ENCODE measurements around the gene UTS2B.

The UTS2B gene

DNA sequence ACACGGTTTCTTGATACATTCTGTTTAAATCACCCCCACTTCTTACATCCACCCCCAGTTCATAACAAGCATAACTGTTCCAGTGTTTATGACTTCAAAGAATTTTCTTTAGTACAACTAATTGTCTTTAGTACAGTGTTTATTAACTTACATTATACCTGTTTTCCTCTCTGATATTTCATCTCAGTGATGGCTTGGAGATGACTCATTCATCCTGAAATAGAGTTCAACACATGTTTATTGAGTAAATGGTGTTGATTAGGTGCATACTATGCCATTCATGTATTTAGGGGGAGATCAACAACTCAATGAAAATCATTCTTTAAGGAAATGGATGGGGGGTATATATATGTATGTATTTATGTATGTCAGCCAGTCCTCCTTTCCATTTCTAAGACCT is 21.7 kb upstream of the UTS2B start:
- DNase-seq (ENCODE audit: low spot score), result no peak

DNA sequence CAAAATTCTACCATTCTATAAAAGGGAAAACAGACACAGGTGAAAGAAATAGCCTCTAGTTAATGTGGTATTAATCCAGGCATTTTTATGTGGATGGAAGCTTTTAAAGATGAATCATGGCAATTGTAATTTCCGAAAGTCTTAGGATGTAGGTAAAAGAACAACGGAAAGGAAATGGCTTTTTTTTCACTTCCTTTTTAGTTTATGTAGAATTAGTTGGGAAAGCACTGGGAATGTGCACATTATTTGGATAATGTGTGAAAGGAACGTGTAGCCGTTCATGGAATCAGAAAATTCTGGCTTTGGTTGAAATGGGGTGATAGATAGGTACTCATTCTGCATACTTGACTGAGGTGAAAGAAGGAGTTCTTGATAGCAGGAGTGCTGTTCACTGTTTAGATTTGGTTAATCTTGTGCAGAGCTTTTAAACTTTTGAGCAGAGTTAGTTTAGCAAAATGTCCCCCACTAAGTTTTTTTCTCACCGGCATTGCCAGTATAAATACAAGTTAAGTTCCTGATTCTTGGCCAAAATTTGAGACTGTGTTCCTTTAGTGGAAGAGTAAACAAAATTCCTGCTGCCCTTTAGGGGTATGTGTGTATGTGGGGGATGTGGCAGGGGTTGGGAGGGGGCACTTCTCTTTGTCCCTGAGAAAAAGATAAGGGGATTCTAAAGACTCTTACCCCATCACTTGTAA is 20.2 kb upstream of the UTS2B start:
- DNase-seq (ENCODE audit: low spot score), result no peak

DNA sequence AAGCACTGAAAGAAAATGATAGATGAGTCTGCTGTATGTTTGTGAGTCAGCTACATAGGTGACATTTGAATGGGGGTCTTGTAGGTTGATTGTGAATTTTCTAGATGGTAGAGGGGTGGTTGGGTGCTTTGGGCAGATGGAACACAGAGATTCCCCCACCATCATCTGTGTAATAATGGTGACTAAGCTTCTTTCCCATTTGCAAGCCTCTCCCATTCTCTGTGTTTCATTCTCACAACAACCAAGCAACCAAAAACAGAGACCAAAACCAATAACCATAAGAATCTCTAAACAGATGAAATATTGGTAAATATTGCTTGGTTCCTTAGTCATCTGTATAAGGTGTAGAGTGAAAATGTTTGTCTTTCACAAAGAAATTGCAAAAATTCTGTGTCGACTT is 17.8 kb upstream of the UTS2B start:
- DNase-seq (ENCODE audit: low spot score), result no peak

DNA sequence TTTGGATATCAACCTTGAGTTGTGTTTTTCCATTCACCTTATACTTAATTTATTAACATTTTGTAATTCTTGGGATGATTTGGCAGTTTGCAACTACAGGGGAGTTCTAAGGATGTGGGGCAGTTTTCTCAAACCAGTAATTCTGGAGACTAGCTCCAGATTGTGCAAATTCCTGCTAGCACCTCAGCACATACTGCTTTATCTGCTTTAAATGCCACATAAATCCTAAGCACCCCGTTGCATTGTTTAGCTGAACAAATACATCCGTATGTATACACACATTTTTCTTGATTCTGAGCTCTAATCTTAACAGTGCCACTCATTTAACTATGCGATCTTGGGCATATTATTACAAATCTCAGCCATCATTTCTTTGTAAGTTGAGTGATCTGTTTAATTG is 16.9 kb upstream of the UTS2B start:
- DNase-seq (ENCODE audit: low spot score), result no peak

DNA sequence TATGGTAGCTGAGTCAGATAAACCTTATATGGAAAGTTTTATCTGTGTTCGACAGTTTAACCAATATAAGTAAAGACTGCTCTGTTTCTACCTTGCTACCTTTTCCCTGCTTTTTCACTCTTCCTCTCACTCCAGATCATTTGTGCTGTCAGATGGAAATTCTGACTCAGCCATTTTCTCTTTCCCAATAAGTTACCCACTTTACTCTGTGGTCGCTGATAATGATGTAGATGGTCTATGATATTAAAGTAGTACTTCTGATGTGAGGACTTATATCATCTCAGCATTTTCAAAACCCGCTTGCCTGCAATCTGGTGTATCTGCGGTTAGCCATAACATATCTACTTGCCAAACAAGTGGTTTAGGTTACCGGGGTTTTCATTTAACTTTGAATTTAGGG is 15.0 kb upstream of the UTS2B start:
- no peak for DNase-seq (ENCODE audit: low spot score)

DNA sequence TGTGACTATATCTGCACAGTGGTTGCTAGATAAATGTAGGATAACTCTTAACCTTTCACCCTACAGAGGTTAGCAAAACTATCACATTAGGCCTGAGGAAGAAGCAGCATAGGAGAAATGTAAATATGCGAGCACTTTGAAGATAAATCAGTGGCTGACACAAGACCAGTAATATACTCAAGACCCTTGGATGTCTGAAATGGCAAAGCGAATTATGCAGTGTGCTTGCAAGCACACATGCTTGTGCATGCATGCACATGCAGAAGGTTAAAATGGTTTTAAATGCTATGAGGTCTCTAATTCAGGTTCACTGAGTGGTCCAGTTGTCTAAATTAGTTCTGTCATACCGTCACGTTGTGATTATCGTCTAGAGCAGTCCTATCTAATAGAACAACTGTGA is 13.6 kb upstream of the UTS2B start:
- DNase-seq (ENCODE audit: low spot score), result no peak

DNA sequence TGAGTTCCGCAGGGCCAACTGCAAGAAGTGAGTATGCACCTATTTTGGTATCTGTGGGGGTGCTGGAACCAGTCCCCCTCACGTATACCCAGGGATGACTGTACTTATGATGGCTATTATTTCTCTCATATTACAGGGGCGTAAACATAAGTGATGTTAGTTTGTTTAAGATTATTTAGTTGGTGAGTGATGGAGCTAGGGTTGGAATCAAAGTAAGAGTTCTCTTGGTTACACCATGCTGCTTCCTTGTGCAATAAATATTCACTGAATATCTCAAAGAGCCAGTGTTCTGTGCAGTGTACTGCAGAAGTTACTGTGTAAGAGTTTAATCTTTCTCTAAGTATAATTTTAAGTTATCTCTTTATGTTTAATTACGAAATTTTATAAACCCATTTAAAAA is 12.8 kb upstream of the UTS2B start:
- DNase-seq (ENCODE audit: low spot score), result no peak

DNA sequence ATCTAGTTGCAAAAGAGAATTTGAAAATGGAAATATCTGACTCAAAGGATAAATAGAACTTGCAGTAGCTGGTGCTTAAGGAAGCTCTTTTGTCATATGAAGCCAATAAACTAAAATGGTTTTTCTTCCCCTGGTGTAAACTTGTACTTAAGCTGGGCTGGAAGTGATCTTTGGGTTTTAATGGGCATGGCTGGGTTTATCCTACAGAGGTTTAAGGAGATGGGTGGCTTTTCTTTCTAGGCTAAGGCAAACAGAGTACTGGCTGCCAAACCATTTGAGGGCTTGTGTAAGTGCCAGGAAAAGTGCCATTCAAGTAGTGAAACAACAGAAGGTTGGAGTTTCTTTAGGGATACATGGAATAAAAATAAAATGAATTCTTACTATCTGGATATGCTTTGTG is 12.1 kb upstream of the UTS2B start:
- no peak for DNase-seq (ENCODE audit: low spot score)

DNA sequence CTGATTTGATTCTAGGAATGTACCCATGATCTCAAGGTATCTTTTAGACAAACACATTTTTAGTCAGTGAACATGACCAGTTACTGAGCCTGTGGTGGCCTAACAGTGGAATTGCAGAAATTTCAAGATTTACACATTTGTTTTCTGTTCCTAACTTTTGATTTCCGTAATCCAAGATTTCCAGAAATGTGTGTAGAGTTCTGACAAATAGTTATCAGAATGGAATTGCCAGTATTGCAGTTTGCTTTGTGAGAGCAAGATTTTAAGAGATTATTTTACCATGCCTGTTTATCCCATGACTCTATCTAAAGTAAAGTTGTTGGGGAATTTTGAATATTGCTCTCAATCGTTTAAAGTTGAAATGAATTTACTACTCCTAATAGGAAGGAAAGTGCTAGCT is 11.7 kb upstream of the UTS2B start:
- no peak for DNase-seq (ENCODE audit: low spot score)

DNA sequence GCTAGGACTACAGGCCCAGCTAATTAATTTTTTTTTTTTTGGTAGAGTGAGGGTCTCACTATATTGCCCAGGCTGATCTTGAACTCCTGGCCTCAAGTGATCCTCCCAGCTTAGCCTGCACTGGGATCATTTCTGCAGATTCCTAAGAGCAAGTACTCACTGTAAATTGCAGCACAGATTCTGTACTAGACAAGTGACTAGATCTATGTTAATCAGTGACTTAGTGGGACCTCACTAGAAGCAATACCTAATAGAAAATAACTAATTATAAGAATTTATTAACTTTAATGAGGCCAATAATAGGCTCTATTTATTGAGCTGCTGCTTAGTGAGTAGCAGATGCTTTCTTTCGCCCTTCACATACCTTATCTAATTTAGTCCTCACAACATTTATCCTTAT is 10.6 kb upstream of the UTS2B start:
- DNase-seq (ENCODE audit: low spot score), result no peak

DNA sequence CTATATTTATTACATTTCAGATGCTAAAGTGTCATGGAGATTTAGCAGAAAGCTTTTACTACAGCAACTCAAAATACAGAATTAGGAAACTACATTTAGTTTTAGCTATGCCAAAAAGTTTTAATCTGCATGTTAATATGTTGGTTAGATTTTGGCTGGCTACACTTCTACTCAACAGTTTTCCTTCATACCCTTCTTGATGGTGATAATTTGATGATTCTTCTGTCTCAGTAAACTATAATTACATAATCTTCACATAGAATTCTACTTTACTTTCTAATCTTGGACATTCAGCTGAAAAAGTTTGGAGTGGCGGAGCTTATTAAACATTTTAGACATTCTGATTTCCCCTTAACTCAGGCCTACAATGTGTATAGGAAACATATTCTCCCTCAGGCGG is 10.0 kb upstream of the UTS2B start:
- no peak for DNase-seq (ENCODE audit: low spot score)

DNA sequence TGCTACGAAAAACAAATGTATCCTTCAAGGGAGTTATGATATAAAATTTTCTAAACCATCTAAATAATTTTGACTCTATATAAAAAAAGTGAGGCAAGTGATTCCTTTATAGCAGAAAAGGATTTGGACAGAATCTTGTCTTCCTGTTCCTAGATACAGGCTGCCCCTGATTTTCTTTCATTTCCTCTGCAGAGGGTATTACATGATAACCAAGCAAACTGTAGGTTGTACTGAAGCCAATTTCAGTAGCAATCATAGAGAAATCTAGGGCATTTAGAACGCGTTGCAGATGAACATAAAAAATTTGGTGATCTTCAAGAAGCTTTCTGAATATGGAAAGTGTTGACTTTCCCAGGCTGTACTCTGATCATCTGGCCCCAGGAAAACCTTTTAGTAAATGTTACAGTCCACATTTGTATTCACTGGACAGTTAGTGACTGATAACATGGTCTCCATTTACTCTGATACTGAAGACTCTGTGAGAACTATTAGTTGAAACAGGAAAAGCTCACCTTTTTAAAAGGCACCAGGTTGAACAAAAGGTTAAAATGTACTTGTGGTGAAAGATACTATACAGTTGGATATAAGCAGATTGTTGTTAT is 9.1 kb upstream of the UTS2B start:
- DNase-seq (ENCODE audit: low spot score), result no peak

DNA sequence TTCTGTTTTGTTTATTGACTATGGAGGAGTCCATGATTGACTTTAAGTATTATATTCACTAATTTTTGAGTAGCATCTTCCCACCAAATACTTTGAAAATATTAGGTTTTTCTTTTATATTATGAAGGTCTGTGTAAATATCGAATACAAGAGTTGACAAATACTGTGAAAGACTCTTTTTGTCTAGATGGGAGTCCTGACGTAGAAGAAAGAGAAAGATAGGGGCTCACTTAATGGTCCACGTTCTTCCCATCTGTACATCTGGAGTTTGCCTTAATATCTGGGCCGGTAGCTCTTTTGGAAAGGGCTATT is 7.8 kb upstream of the UTS2B start:
- DNase-seq (ENCODE audit: low spot score), result no peak

DNA sequence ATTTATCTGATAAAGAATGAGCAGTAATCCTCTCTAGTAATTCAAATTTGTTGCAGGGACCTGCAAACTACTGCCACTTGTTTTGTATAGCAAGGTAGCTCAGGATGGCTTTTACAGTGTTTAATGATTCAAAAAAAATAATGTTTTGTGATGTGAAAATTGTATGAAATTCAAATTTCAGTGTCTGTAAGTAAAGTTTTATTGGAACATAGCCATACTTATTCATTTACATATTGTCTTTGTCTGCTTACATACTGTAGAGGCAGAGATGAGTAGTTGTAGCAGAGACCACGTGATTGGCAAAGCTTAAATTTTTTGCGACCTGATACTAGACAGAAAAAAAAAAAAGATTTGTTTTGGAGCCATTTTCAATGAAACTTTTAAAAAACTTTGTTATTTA is 6.5 kb upstream of the UTS2B start:
- no peak for DNase-seq (ENCODE audit: low spot score)

DNA sequence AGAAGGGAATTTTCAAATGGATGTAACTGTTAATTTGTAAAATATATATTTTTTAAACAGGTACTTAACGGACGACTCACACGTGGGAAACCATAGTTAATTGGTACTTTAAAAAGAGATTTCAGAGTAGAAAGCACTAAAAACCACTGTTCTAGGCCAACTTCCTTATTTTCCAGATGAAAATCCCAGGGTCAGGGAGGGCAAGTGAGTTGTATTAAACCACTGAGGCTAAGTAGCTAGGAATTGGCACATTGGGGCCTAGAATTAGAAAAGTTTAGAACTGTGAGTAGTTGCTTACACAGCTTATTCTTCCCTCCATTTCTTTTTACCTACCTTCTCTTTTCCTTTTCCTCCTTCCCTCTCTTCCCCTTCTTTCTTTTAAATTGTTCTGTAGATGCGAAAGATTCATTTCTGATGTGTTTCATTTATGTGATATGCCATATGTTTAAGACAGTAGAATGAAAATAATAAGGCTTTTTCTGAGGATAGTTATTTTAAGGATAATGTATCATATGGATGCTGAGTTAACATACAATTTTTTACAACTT is 4.1 kb upstream of the UTS2B start:
- no peak for DNase-seq (ENCODE audit: low spot score)

DNA sequence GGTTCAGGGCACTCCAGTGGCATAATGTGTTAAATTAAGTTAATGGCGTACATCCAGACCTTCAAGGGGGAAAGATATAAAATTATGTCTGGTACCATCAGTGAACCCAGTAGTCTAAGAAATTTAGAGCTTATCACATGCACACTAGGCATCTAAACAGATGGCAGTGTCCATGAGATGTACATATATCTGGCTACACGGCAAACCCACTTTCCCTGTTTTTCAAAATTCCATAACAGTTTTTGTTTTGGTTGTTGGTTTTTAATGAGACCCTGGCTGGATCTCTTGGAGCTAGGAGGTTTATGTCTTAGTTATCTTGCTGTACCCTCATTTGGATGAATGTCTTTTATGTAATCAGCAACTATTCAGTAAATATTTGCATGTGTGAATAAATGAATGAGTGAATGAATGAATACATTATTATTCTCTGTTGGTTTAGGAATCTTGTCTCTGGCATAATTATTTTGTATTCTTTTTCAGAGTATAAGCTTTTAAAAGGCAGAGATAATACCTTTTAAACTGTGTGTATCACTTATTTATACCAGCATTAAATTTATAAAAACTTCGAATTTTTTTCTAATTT is 3.1 kb upstream of the UTS2B start:
- DNase-seq (ENCODE audit: low spot score), result no peak

DNA sequence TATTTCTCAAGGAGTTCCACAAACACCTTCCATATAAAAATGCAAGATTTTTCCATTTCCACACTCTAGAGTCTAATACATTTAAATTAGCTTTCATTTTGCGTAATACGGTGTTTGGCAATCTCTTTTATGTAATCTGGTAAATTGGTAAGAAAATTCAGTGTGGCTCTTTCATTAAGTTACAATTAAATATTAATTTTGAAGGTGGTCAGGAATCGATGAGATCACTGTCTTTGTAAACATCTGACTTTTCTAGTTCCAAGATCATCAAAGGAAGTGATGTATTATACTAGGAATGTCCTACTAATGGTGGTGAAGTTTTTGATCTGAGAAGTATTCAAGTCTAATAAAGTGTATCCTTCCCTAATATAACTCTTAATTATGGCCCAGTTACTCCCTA is 1.1 kb upstream of the UTS2B start:
- DNase-seq (ENCODE audit: low spot score), result no peak

DNA sequence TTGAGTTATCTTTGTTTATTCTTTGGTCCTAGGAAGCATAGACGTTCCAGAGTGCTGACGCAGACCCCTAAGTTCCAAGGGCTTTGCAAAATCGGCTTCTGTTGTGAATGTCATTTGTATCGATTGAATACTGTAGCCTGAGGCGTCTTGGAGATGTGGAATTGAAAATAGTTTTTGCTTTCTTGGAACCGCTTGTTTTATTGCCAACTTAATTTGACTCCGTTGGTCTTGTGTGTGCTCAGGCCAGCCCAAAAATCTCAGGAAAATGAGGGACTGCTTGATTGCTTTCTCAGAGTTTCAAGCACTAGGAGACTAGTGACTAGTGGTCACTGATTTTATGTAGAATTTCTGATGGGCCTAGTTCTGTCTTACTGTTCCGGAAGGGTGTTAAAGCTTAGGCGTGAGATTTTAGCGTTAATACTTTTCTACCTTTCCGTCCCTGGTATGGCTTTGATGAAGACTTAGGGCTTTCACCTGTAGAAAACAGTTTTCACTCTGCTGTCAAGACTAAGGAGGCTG is 263 bp upstream of the UTS2B start:
- DNase-seq (ENCODE audit: low spot score), result no peak

DNA sequence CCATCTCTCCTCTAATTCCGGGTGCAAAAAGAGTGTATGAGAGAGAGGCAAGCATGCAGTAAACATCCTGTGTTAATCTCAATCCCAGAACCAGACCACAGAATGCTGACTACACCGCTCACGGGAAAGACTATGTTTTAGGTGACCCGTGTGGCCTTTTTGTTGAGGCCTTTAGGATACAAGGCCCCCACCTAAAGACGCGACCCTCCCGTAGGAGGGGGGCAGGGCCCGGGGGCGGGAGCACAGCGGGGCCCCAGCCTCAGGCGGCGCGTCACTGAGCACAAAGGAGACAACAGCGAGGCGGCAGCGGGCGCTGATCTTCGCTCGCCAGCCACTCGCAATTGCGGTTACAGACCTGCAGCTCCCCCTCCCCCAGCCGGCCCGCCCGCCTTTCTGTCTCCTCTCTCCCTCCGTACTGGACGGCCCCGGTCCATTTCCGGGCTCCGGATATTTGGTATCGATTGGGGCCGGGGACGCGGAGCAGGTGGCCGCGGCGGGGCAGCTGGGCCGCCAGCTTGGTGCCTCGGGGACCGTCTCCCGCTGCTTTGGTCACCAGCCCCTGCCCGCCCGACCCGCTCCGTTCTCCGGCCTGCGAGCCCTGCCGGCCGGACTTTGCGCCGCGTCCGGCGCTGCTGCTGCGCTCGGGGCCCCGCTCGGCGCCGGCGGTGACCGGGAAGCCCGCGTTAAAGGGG is 1.2 kb downstream of the UTS2B start, which contains the start of gene CCDC50:
Gene CCDC50, plus strand, starts transcription at position 433 of the 692 bp plus-strand sequence. CDS start 281 bp downstream, outside the sequence.
- peak; percentile 87 for DNase-seq (ENCODE audit: low spot score)

DNA sequence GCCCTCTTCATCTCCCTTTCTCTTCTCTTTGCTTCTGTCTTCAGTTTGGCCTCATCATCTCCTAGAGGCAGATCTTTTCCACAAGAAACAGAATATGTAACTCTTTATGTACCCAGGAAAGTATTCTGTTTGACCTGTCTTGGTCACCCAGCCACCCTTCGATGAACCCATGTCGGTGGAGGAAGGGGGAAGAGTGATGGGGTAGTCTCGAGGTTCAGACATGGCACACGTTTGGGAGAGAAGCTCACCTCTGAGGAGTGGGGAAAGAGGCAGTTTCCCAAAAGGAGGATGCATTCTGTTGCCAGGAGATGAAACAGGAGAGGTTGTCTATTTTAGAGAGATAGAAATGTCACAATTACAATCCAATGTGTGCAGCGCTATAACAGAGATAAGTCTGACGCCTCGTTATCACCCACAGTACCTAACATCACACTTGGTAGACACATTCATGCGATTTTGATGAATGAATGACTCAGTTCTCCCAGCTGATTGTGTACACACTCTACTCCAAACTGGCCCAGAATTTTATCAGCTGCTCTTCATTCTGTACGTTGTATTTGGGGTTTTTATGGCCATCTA is 1.9 kb downstream of the UTS2B start:
- DNase-seq (ENCODE audit: low spot score), result no peak

DNA sequence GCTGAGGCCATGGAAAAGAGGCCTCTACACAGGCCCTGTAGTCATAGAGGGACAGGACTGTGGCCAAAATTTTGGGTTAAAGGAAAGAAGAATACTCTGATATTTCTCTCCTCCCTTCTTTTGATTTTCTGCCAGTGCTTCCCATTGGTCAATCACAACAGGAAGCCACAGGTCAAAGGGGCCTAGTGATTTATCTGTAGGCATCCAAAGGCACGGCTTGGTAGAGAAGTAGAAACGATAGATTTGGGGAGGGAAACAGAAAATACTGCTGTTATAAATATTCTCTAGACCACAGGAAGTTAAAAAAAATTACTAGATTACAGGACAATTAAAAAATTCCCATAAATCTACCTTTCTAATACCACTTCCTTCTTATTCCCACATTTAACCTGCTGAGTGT is 2.8 kb downstream of the UTS2B start:
- no peak for DNase-seq (ENCODE audit: low spot score)

DNA sequence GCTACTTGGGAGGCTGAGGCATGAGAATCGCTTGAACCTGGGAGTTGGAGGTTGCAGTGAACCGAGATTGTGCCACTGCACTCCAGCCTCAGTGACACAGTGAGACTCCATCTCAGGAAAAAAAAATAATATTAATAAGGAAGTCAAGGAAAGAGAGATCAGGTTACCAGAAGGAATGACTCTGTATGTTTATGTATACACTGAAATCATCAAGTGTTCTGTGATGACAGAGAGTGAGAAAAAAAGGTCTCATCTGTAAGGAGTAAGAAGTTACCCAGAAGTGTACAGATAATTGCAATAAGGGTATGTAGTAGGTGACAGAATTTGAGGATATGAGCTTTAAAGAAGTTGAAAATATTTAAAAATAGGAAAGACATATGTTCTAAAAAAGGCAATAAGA is 5.4 kb downstream of the UTS2B start:
- no peak for DNase-seq (ENCODE audit: low spot score)

Measured in left forelimb (tissue), 1 donor.